ENCODE results near the gene GNRHR.

- TF ChIP-seq, protein P1, sequence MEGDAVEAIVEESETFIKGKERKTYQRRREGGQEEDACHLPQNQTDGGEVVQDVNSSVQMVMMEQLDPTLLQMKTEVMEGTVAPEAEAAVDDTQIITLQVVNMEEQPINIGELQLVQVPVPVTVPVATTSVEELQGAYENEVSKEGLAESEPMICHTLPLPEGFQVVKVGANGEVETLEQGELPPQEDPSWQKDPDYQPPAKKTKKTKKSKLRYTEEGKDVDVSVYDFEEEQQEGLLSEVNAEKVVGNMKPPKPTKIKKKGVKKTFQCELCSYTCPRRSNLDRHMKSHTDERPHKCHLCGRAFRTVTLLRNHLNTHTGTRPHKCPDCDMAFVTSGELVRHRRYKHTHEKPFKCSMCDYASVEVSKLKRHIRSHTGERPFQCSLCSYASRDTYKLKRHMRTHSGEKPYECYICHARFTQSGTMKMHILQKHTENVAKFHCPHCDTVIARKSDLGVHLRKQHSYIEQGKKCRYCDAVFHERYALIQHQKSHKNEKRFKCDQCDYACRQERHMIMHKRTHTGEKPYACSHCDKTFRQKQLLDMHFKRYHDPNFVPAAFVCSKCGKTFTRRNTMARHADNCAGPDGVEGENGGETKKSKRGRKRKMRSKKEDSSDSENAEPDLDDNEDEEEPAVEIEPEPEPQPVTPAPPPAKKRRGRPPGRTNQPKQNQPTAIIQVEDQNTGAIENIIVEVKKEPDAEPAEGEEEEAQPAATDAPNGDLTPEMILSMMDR (IDR thresholded peaks at IDR 0.05; ENCODE audit: borderline replicate concordance, extremely low read depth, low read length, poor library complexity, severe bottlenecking) = peak; percentile 18
- TF ChIP-seq EZH2 (IDR thresholded peaks at IDR 0.05; ENCODE audit: borderline replicate concordance, low read depth, low read length, severe bottlenecking) = no peak
Observed at GRCh38 chr4:67723949-67724348, 30.2 kb downstream of the GNRHR start.
